GM23338 (cell line): Measurements from ENCODE around the gene PALM. TPM values are rescaled to one million over a fixed set of nuclear protein-coding genes. Genes with fewer than 3 reads are reported as not detected.

ENCODE experiments used
- ATAC-seq: fragments of 200-7000 bp; cut with Tn5 transposase; 3 replicates; pipeline ENCODE4 v1.9.1; 2020
- DNase-seq: peaks from one replicate; pipeline ENCODE4 v3.0.0-alpha.2; 2015; ENCODE audit warnings: low spot score
- H2AFZ ChIP-seq: fragments of 200-600 bp; sonication (generic); 2 replicates; pipeline ENCODE4 v1.8.0; 2016; ENCODE audit warnings: antibody characterized with exemption, mild to moderate bottlenecking, moderate library complexity
- H3F3A ChIP-seq: fragments of 200-600 bp; sonication (generic); replicated peaks from 2 replicates; pipeline ENCODE4 v1.8.0; 2017; ENCODE audit warnings: antibody characterized with exemption, mixed run types, low read depth
- H3K27ac ChIP-seq: fragments of 200-600 bp; sonication (generic); 2 replicates; pipeline ENCODE4 v1.6.1; 2016; ENCODE audit warnings: low read depth
- H3K27me3 ChIP-seq: fragments of 200-600 bp; sonication (generic); 2 replicates; pipeline ENCODE4 v1.8.0; 2016; ENCODE audit warnings: mild to moderate bottlenecking, mixed run types, moderate library complexity; ENCODE audit not compliant: insufficient read depth
- H3K36me3 ChIP-seq: fragments of 200-600 bp; sonication (generic); 2 replicates; pipeline ENCODE4 v1.8.0; 2016; ENCODE audit warnings: mild to moderate bottlenecking; ENCODE audit not compliant: insufficient read depth
- H3K4me1 ChIP-seq: fragments of 200-600 bp; sonication (generic); 2 replicates; pipeline ENCODE4 v1.8.0; 2016; ENCODE audit warnings: mild to moderate bottlenecking, moderate library complexity; ENCODE audit not compliant: insufficient read depth
- H3K4me2 ChIP-seq: fragments of 200-600 bp; sonication (generic); 2 replicates; pipeline ENCODE4 v1.7.1; 2017; ENCODE audit warnings: mixed run types
- H3K4me3 ChIP-seq: fragments of 200-600 bp; sonication (generic); 2 replicates; pipeline ENCODE4 v1.6.1; 2016; ENCODE audit warnings: mixed run types
- H3K79me2 ChIP-seq: fragments of 200-600 bp; sonication (generic); replicated peaks from 2 replicates; pipeline ENCODE4 v1.8.0; 2017; ENCODE audit warnings: mild to moderate bottlenecking; ENCODE audit not compliant: insufficient read depth
- H3K9me2 ChIP-seq: fragments of 200-600 bp; sonication (generic); 2 replicates; pipeline ENCODE4 v1.8.0; 2017; ENCODE audit not compliant: insufficient read depth
- H4K20me1 ChIP-seq: fragments of 200-600 bp; sonication (generic); replicated peaks from 2 replicates; pipeline ENCODE4 v1.8.0; 2017; ENCODE audit warnings: mild to moderate bottlenecking; ENCODE audit not compliant: insufficient read depth
- H3K27ac Mint-ChIP-seq: 2 replicates; pipeline ENCODE4 v1.8.0; 2020; ENCODE audit warnings: inconsistent platforms, mild to moderate bottlenecking, moderate library complexity, mixed read lengths
- H3K27me3 Mint-ChIP-seq: 3 replicates; pipeline ENCODE4 v1.8.0; 2022; ENCODE audit warnings: low read depth, mild to moderate bottlenecking, moderate library complexity, mixed read lengths, inconsistent platforms; ENCODE audit not compliant: insufficient read depth, poor library complexity
- H3K36me3 Mint-ChIP-seq: 3 replicates; pipeline ENCODE4 v1.8.0; 2021; ENCODE audit warnings: low read depth, mild to moderate bottlenecking, inconsistent platforms, moderate library complexity, mixed read lengths
- H3K4me1 Mint-ChIP-seq: 3 replicates; pipeline ENCODE4 v1.8.0; 2020; ENCODE audit warnings: mild to moderate bottlenecking, inconsistent platforms, mixed read lengths
- H3K4me3 Mint-ChIP-seq: 3 replicates; pipeline ENCODE4 v1.8.0; 2021; ENCODE audit warnings: moderate library complexity, mild to moderate bottlenecking, inconsistent platforms, mixed read lengths
- H3K9me3 Mint-ChIP-seq: 3 replicates; pipeline ENCODE4 v1.8.0; 2020; ENCODE audit warnings: moderate library complexity, mild to moderate bottlenecking, inconsistent platforms, mixed read lengths
- CREB1 ChIP-seq: fragments of 250-450 bp; sonication (Bioruptor Pico); IDR thresholded peaks from 2 replicates; pipeline ENCODE4 v1.5.0; 2020; ENCODE audit warnings: low read depth, mild to moderate bottlenecking, moderate library complexity
- EZH2phosphoT487 ChIP-seq: fragments of 200-600 bp; sonication (generic); IDR thresholded peaks from one replicate; pipeline ENCODE4 v1.8.1; 2018; ENCODE audit warnings: antibody characterized with exemption; ENCODE audit not compliant: unreplicated experiment
- JUNB ChIP-seq: IDR thresholded peaks from one replicate; pipeline ENCODE4 v1.6.1; 2016; ENCODE audit warnings: antibody characterized with exemption; ENCODE audit not compliant: unreplicated experiment
- NANOG ChIP-seq: IDR thresholded peaks from 2 replicates; pipeline ENCODE4 v1.6.1; 2016; ENCODE audit warnings: antibody characterized with exemption, borderline replicate concordance
- POLR2AphosphoS5 ChIP-seq: IDR thresholded peaks from 2 replicates; pipeline ENCODE4 v1.6.1; 2016; ENCODE audit warnings: antibody characterized with exemption, low read depth
- ZNF114 ChIP-seq: fragments of 250-450 bp; sonication (Bioruptor Pico); IDR thresholded peaks from 2 replicates; pipeline ENCODE4 v1.5.0; 2020; ENCODE audit warnings: mild to moderate bottlenecking, moderate library complexity
- ZNF331 ChIP-seq: fragments of 250-450 bp; sonication (Bioruptor Pico); IDR thresholded peaks from 2 replicates; pipeline ENCODE4 v1.5.0; 2020; ENCODE audit warnings: low read depth, mild to moderate bottlenecking, moderate library complexity
- polyA plus RNA-seq: library from polyadenylated mRNA; unstranded; fragments of >200 nt; fragmentation: Nextera tagmentation; extraction: Ambion mirVana; gene quantifications from 2 replicates; pipeline ENCODE4 v1.2.1, GENCODE V29; 2016
- total RNA-seq: library from RNA; depleted of rRNA; stranded (reverse); fragments of >200 nt; shearing (Covaris generic); gene quantifications from 2 replicates; pipeline ENCODE4 v1.2.3, GENCODE V29; 2014
- TF ChIP-seq, protein P1 (sequence below): IDR thresholded peaks from one replicate; pipeline ENCODE4 v1.6.1; 2018; ENCODE audit warnings: antibody characterized with exemption; ENCODE audit not compliant: unreplicated experiment
- TF ChIP-seq, protein P2 (sequence below), 2 experiments: fragments of 200-600 bp in 1 of 2; sonication (generic) in 1 of 2; conservative IDR thresholded peaks; 2 replicates each; pipeline versions ENCODE4 v1.5.1 to v1.6.1; 2016 to 2017; ENCODE audit warnings: antibody characterized with exemption in 2 of 2, low read depth in 2 of 2, mild to moderate bottlenecking in 2 of 2, moderate library complexity in 1 of 2
- TF ChIP-seq, protein P3 (sequence below): IDR thresholded peaks from 2 replicates; pipeline ENCODE4 v1.6.1; 2016; ENCODE audit warnings: antibody characterized with exemption

Gene PALM
- total and polyA plus RNA-seq, 2 experiments from 2014 or later = 3.8 to 26.1 TPM

DNA sequence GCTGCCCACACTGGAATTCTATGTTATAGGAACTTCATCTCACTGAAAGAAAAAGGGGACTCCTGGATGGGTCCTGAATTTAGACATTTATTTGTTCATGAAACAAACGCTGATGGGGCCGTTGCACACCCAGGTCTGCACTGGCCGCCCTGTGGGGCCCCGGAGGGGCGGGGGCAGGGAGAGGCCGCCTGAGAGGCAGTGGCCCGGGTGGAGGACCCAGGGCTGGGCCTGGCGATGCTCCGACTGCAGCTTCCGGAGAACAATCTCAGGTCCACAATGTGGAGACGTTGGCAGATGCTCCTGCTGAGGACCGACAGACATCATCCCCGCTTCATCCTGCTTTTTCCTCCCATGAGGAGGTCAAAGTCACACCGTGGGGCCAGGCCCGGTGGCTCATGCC, 72.2 kb downstream of the PALM start (continued):
- TF ChIP-seq, protein P1, sequence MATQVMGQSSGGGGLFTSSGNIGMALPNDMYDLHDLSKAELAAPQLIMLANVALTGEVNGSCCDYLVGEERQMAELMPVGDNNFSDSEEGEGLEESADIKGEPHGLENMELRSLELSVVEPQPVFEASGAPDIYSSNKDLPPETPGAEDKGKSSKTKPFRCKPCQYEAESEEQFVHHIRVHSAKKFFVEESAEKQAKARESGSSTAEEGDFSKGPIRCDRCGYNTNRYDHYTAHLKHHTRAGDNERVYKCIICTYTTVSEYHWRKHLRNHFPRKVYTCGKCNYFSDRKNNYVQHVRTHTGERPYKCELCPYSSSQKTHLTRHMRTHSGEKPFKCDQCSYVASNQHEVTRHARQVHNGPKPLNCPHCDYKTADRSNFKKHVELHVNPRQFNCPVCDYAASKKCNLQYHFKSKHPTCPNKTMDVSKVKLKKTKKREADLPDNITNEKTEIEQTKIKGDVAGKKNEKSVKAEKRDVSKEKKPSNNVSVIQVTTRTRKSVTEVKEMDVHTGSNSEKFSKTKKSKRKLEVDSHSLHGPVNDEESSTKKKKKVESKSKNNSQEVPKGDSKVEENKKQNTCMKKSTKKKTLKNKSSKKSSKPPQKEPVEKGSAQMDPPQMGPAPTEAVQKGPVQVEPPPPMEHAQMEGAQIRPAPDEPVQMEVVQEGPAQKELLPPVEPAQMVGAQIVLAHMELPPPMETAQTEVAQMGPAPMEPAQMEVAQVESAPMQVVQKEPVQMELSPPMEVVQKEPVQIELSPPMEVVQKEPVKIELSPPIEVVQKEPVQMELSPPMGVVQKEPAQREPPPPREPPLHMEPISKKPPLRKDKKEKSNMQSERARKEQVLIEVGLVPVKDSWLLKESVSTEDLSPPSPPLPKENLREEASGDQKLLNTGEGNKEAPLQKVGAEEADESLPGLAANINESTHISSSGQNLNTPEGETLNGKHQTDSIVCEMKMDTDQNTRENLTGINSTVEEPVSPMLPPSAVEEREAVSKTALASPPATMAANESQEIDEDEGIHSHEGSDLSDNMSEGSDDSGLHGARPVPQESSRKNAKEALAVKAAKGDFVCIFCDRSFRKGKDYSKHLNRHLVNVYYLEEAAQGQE = no peak
- TF ChIP-seq POLR2AphosphoS5 = no peak
- TF ChIP-seq, protein P2, sequence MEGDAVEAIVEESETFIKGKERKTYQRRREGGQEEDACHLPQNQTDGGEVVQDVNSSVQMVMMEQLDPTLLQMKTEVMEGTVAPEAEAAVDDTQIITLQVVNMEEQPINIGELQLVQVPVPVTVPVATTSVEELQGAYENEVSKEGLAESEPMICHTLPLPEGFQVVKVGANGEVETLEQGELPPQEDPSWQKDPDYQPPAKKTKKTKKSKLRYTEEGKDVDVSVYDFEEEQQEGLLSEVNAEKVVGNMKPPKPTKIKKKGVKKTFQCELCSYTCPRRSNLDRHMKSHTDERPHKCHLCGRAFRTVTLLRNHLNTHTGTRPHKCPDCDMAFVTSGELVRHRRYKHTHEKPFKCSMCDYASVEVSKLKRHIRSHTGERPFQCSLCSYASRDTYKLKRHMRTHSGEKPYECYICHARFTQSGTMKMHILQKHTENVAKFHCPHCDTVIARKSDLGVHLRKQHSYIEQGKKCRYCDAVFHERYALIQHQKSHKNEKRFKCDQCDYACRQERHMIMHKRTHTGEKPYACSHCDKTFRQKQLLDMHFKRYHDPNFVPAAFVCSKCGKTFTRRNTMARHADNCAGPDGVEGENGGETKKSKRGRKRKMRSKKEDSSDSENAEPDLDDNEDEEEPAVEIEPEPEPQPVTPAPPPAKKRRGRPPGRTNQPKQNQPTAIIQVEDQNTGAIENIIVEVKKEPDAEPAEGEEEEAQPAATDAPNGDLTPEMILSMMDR (conservative IDR thresholded peaks at IDR 0.05; ENCODE audit: low read depth in 2 of 2) = no peak
- TF ChIP-seq ZNF114 = no peak

DNA sequence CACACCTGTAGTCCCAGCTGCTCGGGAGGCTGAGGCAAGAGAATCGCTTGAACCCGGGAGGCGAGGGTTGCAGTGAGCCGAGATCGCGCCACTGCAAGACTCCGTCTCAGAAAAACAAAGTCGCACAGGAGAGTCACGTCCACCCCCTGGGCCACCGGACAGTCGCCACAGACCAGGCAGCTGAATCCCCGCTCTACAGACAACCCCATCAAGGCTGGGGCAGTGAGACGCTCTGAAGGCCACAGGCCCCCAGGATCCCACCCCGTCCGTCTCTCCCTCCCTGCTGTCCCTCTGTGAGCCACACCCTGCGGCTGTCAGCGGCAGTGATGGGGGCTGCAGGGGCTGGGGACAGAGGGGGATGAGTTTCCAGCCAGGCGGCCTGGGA, 73.1 kb downstream of the PALM start:
- peaks cover 20% of the 10 kb centered on the region for H3K4me1 Mint-ChIP-seq
- Histone ChIP-seq H3K4me2 (peak overlapping the region; percentile 78), H3K4me1 (peaks cover 27% of the 10 kb centered on the region), H3K27ac (peak overlapping the region; percentile 94), H3K27me3 (no peaks in the 10 kb centered on the region), H3K79me2 (peaks cover 25% of the 10 kb centered on the region), H3F3A (peaks cover 22% of the 10 kb centered on the region; the same call in 1 of the 2 replicates), H3K4me3 (peak overlapping the region; percentile 52), H4K20me1 (no peaks in the 10 kb centered on the region), H3K36me3 (no peaks in the 10 kb centered on the region), H2AFZ (no peak overlapping the region), H3K9me2 (no peaks in the 10 kb centered on the region)
- DNase-seq (no peak), ATAC-seq (no peak)
- H3K9me3 Mint-ChIP-seq = no peaks in the 10 kb centered on the region
- H3K36me3 Mint-ChIP-seq = no peaks in the 10 kb centered on the region
- H3K27ac Mint-ChIP-seq = no peak overlapping the region
- H3K27me3 Mint-ChIP-seq = peaks cover 14% of the 10 kb centered on the region
- no peak overlapping the region for H3K4me3 Mint-ChIP-seq
- TF ChIP-seq POLR2AphosphoS5 (no peak), CREB1 (CRISPR knock-in tag) (no peak), JUNB (no peak), ZNF331 (no peak), NANOG (no peak), EZH2phosphoT487 (no peak), ZNF114 (no peak)
- TF ChIP-seq, protein P2 (conservative IDR thresholded peaks at IDR 0.05; ENCODE audit: low read depth in 2 of 2) = no peak
- TF ChIP-seq, protein P1 = no peak
- TF ChIP-seq, protein P3, sequence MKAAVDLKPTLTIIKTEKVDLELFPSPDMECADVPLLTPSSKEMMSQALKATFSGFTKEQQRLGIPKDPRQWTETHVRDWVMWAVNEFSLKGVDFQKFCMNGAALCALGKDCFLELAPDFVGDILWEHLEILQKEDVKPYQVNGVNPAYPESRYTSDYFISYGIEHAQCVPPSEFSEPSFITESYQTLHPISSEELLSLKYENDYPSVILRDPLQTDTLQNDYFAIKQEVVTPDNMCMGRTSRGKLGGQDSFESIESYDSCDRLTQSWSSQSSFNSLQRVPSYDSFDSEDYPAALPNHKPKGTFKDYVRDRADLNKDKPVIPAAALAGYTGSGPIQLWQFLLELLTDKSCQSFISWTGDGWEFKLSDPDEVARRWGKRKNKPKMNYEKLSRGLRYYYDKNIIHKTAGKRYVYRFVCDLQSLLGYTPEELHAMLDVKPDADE = no peak
